Prostate gland (tissue), 2 donors: ENCODE results near the gene CHIC2. TPM values are rescaled to one million over a fixed set of nuclear protein-coding genes. Genes with fewer than 3 reads are reported as not detected.

Experiments used
- DNase-seq: peaks from one replicate; pipeline ENCODE4 v3.0.0-alpha.2; 2019; ENCODE audit warnings: low spot score
- H3K27ac ChIP-seq, 2 donors: fragments of 200-600 bp; sonication (generic); 2 replicates each; pipeline ENCODE4 v1.5.1; 2017 to 2019
- H3K27me3 ChIP-seq: fragments of 200-600 bp; sonication (generic); replicated peaks from 2 replicates; pipeline ENCODE4 v1.5.1; 2019; ENCODE audit not compliant: insufficient read depth
- H3K36me3 ChIP-seq, 2 donors: fragments of 200-600 bp; sonication (generic); 1 replicate in 1 of 2; 2 replicates in 1 of 2; pipeline versions ENCODE4 v1.5.1 to v1.8.1; 2017 to 2019
- H3K4me1 ChIP-seq: fragments of 200-600 bp; sonication (generic); replicated peaks from 2 replicates; pipeline ENCODE4 v1.5.1; 2019
- H3K4me3 ChIP-seq, 2 donors: fragments of 200-600 bp; sonication (generic); 2 replicates each; pipeline ENCODE4 v1.5.1; 2017 to 2019
- H3K9me3 ChIP-seq: fragments of 200-600 bp; sonication (generic); 2 replicates; pipeline ENCODE4 v1.5.1; 2017
- POLR2A ChIP-seq: fragments of 450-650 bp; IDR thresholded peaks from one replicate; pipeline ENCODE4 v1.6.1; 2016; ENCODE audit warnings: antibody characterized with exemption, mild to moderate bottlenecking
- POLR2AphosphoS5 ChIP-seq: sonication (generic); formaldehyde crosslinking; IDR thresholded peaks from one replicate; pipeline ENCODE4 v1.6.1; 2017; ENCODE audit warnings: antibody characterized with exemption
- WGBS: methylation state at CpG from one replicate; pipeline ENCODE4 v1.1.5; 2018; 5-methylcytosine and 5-hydroxymethylcytosine counted together
- intact Hi-C: fragments of 100-400 bp; cut with DNase I; formaldehyde crosslinking; loops from one replicate; pipeline ENCODE4 v1.14.2; 2022
- total RNA-seq, 2 donors: library from RNA; depleted of rRNA; stranded (reverse); fragments of >200 nt; gene quantifications; one replicate each; pipeline ENCODE4 v1.1.0, GENCODE V29; 2016
- TF ChIP-seq, protein P1 (sequence below), 4 experiments: fragments of 200-600 bp in 2 of 4; fragments of 450-650 bp in 2 of 4; sonication (generic) in 2 of 4; IDR thresholded peaks; 1 replicate in 3 of 4; 2 replicates in 1 of 4; pipeline ENCODE4 v1.5.1; 2016 to 2019; ENCODE audit warnings: antibody characterized with exemption in 4 of 4, mild to moderate bottlenecking in 2 of 4, moderate library complexity in 2 of 4

Gene CHIC2
- total RNA-seq, 2 donors from 2014 or later, result 38.7 to 84.8 TPM

DNA sequence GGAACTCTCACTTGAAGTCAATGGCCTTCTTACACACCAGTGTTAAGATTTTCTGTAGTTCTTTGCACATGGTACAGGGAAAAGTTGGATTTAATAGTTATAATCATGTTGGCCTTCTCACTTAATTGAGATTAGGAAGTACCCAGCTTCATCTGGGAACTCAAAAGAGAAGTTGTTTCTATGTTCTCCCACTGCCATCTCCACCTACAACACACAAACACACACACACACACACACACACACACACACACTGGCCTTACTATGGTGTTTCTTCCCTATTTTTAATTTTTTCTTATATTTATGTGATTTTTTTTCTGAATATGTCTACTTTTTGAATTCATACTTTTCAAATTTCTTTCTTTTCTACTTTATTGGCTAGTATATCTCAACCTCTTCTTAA, 10.0 kb upstream of the CHIC2 start:
- no peak overlapping the region for H3K4me3 ChIP-seq
- H3K27me3 ChIP-seq, result no peaks in the 10 kb centered on the region
- TF ChIP-seq, protein P1, sequence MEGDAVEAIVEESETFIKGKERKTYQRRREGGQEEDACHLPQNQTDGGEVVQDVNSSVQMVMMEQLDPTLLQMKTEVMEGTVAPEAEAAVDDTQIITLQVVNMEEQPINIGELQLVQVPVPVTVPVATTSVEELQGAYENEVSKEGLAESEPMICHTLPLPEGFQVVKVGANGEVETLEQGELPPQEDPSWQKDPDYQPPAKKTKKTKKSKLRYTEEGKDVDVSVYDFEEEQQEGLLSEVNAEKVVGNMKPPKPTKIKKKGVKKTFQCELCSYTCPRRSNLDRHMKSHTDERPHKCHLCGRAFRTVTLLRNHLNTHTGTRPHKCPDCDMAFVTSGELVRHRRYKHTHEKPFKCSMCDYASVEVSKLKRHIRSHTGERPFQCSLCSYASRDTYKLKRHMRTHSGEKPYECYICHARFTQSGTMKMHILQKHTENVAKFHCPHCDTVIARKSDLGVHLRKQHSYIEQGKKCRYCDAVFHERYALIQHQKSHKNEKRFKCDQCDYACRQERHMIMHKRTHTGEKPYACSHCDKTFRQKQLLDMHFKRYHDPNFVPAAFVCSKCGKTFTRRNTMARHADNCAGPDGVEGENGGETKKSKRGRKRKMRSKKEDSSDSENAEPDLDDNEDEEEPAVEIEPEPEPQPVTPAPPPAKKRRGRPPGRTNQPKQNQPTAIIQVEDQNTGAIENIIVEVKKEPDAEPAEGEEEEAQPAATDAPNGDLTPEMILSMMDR (IDR thresholded peaks at IDR 0.05), result no peak
- TF ChIP-seq POLR2AphosphoS5 (no peak), POLR2A (no peak)
- DNase-seq, result no peak
- H3K4me1 ChIP-seq, result no peaks in the 10 kb centered on the region
- no peak overlapping the region for H3K27ac ChIP-seq
- H3K9me3 ChIP-seq, result no peaks in the 10 kb centered on the region
- intact Hi-C loops, result no loop called here
- H3K36me3 ChIP-seq, result no peaks in the 10 kb centered on the region

DNA sequence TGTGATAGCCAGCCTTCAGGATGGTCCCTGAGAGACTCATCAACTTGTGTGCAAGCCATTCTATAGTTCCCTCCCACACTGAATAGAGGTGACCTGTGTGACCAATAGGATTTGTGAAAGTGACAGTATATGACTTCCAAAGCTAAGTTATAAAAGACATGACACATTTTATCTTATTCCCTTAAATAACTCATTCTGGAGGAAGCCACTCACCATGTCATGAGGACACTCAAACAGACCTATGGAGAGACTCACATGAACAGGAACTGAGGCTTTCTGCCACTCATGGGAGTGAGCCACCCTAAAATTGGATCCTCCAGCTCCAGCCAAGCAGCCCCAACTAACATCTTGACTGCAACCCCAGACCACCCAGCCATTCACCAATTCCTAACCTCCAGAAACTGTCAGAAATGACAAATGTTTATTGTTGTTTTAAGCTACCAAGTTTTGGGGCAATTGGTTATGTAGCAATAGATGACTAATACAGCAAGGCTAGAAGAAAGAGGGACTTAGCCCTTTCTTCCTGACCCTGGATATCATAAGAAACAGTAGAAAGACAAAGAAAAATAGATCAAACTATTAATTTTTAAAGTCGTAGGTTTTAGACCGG, 9.0 kb upstream of the CHIC2 start:
- intact Hi-C loops, result no loop called here
- no peak for TF ChIP-seq POLR2A
- TF ChIP-seq, protein P1 (IDR thresholded peaks at IDR 0.05), result no peak
- TF ChIP-seq POLR2AphosphoS5, result no peak
- no peaks in the 10 kb centered on the region for H3K4me1 ChIP-seq
- H3K27ac ChIP-seq, result no peak overlapping the region
- 100% methylated on average over 2 of the region's 2 CpGs for WGBS
- H3K9me3 ChIP-seq, result no peaks in the 10 kb centered on the region
- H3K27me3 ChIP-seq, result no peaks in the 10 kb centered on the region
- no peaks in the 10 kb centered on the region for H3K36me3 ChIP-seq
- DNase-seq, result no peak
- no peak overlapping the region for H3K4me3 ChIP-seq

DNA sequence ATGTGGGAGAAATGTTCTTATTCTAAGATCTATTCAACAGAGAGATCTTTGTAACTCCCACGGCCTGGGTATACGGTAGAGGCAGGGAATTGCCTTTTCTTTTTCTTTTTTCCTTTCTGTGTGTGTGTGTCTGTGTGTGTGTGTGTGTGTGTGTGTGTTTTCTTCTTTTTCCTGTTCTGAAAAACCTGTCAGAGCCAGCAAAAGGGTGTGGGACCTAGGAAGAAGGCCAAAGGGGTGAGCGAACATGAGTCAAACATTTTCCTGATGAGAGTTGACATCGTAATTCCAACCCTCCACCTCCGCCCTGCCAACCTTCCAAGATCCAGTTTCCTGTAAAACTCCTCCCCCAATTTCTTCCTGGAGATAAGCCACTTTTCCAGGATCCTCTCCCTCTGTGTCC, 2.8 kb upstream of the CHIC2 start:
- WGBS, result 34% methylated on average over 5 of the region's 5 CpGs
- Histone ChIP-seq H3K9me3 (no peaks in the 10 kb centered on the region), H3K4me1 (no peaks in the 10 kb centered on the region), H3K36me3 (no peaks in the 10 kb centered on the region), H3K27ac (peak overlapping the region; percentile 30 to 32), H3K27me3 (no peaks in the 10 kb centered on the region), H3K4me3 (no peak overlapping the region)
- peak; percentile 29 for DNase-seq
- intact Hi-C loops, result no loop called here
- peak; percentile 4 for TF ChIP-seq POLR2AphosphoS5
- TF ChIP-seq, protein P1 (IDR thresholded peaks at IDR 0.05), result no peak

DNA sequence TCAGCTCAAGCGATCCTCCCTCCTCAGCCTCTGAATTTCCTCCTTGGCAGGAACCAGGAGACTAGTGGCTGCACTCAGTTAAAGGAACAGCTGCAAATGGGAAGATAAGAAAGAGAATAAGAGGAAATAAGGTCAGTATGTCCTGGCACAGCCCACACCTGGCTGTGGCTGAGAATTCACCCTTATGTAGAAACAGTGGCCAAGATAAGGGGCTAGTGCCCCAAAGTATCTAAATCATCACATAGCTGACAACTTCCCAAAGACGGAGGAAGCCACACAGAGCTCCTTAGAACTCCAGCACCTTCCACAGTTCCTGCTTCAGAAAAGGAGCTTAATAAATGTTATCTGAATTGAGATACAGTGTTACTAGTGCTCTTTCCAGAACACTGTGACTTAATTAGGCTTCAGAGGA, 2.3 kb upstream of the CHIC2 start:
- DNase-seq, result no peak
- Histone ChIP-seq H3K4me1 (no peaks in the 10 kb centered on the region), H3K36me3 (no peaks in the 10 kb centered on the region), H3K27ac (peak overlapping the region; percentile 30 to 32), H3K9me3 (no peaks in the 10 kb centered on the region), H3K27me3 (no peaks in the 10 kb centered on the region), H3K4me3 (no peak overlapping the region)
- 62% methylated on average over 2 of the region's 2 CpGs for WGBS
- intact Hi-C loops, result no loop called here
- TF ChIP-seq, protein P1 (IDR thresholded peaks at IDR 0.05), result no peak
- no peak for TF ChIP-seq POLR2A

DNA sequence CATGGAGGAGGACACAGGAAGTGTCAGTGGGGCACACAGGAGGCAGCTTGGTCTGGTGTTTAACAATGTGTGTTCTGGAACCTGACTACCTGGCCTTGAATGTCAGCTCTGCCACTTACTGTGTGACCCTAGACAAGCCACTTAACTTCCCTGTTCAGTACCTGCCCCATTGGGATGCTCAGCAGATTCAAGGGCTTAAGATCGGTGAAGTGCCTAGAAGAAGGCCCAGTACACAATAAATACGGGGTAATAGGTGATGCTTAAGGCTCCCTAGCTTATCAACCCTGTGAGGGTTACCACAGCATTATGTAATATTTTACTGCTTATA, 1.6 kb upstream of the CHIC2 start:
- H3K36me3 ChIP-seq, result no peaks in the 10 kb centered on the region
- no peaks in the 10 kb centered on the region for H3K9me3 ChIP-seq
- TF ChIP-seq POLR2A (no peak), POLR2AphosphoS5 (no peak)
- TF ChIP-seq, protein P1 (IDR thresholded peaks at IDR 0.05), result no peak
- 95% methylated on average over 2 of the region's 2 CpGs for WGBS
- no peaks in the 10 kb centered on the region for H3K27me3 ChIP-seq
- no peak overlapping the region for H3K4me3 ChIP-seq
- DNase-seq, result no peak
- intact Hi-C loops, result no loop called here
- H3K4me1 ChIP-seq, result no peaks in the 10 kb centered on the region
- H3K27ac ChIP-seq, result no peak overlapping the region
